Thyroid gland (tissue), 4 donors: ENCODE measurements around the gene RAD21L1.

Experiments used
- POLR2A ChIP-seq, 2 donors: fragments of 450-650 bp; IDR thresholded peaks; one replicate each; pipeline ENCODE4 v1.6.1; 2017; ENCODE audit warnings: antibody characterized with exemption in 2 of 2, mild to moderate bottlenecking in 2 of 2, moderate library complexity in 1 of 2
- TF ChIP-seq, protein P1 (sequence below), 6 experiments: fragments of 200-600 bp in 3 of 6; fragments of 450-650 bp in 3 of 6; sonication (generic) in 3 of 6; IDR thresholded peaks; one replicate each; pipeline ENCODE4 v1.5.1; 2016 to 2019; ENCODE audit warnings: antibody characterized with exemption in 6 of 6, mild to moderate bottlenecking in 2 of 6, inconsistent platforms in 1 of 6, moderate library complexity in 1 of 6

GRCh38 chr20:1188347-1188746 is 37.5 kb upstream of the RAD21L1 start:
- TF ChIP-seq POLR2A (IDR thresholded peaks at IDR 0.05): no peak
- TF ChIP-seq, protein P1, sequence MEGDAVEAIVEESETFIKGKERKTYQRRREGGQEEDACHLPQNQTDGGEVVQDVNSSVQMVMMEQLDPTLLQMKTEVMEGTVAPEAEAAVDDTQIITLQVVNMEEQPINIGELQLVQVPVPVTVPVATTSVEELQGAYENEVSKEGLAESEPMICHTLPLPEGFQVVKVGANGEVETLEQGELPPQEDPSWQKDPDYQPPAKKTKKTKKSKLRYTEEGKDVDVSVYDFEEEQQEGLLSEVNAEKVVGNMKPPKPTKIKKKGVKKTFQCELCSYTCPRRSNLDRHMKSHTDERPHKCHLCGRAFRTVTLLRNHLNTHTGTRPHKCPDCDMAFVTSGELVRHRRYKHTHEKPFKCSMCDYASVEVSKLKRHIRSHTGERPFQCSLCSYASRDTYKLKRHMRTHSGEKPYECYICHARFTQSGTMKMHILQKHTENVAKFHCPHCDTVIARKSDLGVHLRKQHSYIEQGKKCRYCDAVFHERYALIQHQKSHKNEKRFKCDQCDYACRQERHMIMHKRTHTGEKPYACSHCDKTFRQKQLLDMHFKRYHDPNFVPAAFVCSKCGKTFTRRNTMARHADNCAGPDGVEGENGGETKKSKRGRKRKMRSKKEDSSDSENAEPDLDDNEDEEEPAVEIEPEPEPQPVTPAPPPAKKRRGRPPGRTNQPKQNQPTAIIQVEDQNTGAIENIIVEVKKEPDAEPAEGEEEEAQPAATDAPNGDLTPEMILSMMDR (IDR thresholded peaks at IDR 0.05): no peak
